ENCODE results near the gene GRAMD2A. TPM values are rescaled to one million over a fixed set of nuclear protein-coding genes. Genes with fewer than 3 reads are reported as not detected.

GRAMD2A gene
- total RNA-seq, 4 donors from 2014 or later, result 0.41 to 1.4 TPM; not detected in 2

DNA sequence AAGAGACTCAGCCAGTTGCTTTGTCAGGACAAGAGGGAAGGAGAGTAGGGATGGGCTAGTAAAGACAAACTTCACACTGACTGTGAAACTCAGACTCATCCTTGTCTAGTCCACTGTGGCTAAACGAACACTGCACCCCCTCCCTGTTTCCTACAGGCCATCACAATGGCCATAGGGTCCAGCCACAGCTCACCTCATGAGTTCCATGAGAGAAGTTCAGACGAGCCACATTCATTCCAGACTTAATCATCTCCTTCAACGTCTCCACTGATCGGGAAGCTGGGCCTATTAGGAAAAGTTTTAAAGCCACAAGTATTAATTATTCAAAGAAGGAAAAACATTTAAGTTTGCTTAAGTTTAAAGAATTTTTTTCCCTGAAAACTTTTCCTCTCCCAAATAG lies 19.6 kb upstream of the GRAMD2A start:
- in situ Hi-C loops (cut with MboI; ENCODE audit: low pct_ligation_motif_present in 1 of 4, low pct_unique_long_range_greater_than_20kb in 1 of 4, low sequenced_read_pairs in 3 of 4), result no loop called here
- WGBS, 2 donors (ENCODE audit: low coverage in 1 of 2), result 85 to 100% methylated on average over 2 to 4 of the region's 4 CpGs

DNA sequence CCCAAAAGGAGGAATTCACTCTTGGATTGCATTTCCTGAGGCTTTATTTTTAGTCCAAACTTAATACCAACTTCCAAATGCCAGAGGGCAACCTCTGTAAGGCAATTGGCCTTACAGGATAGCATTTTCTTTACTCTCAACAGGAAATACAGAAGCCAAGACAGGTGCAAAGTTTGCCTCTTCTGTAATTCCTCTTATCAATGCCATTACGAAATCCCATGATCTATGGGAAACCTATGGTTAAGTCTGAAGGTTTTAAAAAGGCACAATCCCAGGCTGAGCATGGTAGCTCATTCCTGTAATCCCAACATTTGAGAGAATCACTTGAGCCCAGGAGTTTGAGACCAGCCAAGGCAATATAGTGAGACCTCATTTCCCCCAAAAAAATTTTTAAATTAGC lies 18.5 kb upstream of the GRAMD2A start:
- Histone ChIP-seq H3K27ac (no peak overlapping the region), H3K4me3 (no peak overlapping the region), H3K9me3 (no peaks in the 10 kb centered on the region), H3K36me3 (peaks cover 0 to 82% (median 32%) of the 10 kb centered on the region in 4 donors), H3K27me3 (no peaks in the 10 kb centered on the region), H3K4me1 (peaks cover 0 to 11% (median 0%) of the 10 kb centered on the region in 4 donors)
- TF ChIP-seq POLR2AphosphoS5 (IDR thresholded peaks at IDR 0.05) (no peak), POLR2A (IDR thresholded peaks at IDR 0.05) (no peak), EP300 (IDR thresholded peaks at IDR 0.05; ENCODE audit: low read depth) (no peak), CTCF (IDR thresholded peaks at IDR 0.05) (no peak)
- intact Hi-C loops (cut with DNase I; ENCODE audit: low total_unique reads) (no loop called here), in situ Hi-C loops (cut with MboI; ENCODE audit: low pct_ligation_motif_present in 1 of 4, low pct_unique_long_range_greater_than_20kb in 1 of 4, low sequenced_read_pairs in 3 of 4) (no loop called here)
- 77 to 100% methylated on average over 1 of the region's 1 CpG for WGBS, 2 donors (ENCODE audit: low coverage in 1 of 2)
- DNase-seq, result no peak

More for the DNA sequence above, 19.6 kb upstream of the GRAMD2A start:
- no peaks in the 10 kb centered on the region for H3K9me3 ChIP-seq
- H3K4me1 ChIP-seq, result peaks cover 0 to 15% (median under 1%) of the 10 kb centered on the region in 4 donors
- H3K27ac ChIP-seq, result no peak overlapping the region
- no peak for TF ChIP-seq EP300 (IDR thresholded peaks at IDR 0.05; ENCODE audit: low read depth)
- no peak for TF ChIP-seq POLR2AphosphoS5 (IDR thresholded peaks at IDR 0.05)
- TF ChIP-seq CTCF (IDR thresholded peaks at IDR 0.05), result no peak
- TF ChIP-seq POLR2A (IDR thresholded peaks at IDR 0.05), result no peak
- no peak overlapping the region for H3K4me3 ChIP-seq
- DNase-seq, result no peak
- H3K36me3 ChIP-seq, result peaks cover 0 to 73% (median 26%) of the 10 kb centered on the region in 4 donors
- no peaks in the 10 kb centered on the region for H3K27me3 ChIP-seq
- intact Hi-C loops (cut with DNase I; ENCODE audit: low total_unique reads), result no loop called here

DNA sequence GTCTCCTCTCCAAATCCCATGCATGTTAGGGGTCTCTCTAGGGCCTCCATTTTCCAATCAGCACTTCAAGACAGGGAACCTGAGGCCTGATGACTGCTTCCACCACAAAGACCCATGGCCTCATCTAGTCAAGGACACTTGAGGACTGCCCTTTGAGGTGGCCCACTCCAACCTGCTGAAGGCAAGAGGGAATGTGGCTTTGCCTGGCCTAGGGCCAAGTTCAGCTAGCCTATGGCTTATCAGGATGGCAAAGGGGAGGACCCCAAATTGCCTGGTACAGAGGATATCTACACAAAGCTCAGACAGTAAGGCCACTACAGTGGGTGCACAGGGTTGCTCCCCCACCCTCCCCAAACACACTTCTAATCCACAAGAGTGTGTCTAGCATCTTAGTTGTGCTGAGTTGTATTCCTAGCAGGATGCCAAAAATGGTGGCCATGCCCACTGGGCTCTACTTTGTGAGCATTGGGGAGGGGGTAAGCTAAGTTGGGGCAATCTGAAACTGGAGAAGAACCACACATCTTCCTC lies 10.0 kb upstream of the GRAMD2A start:
- peaks cover 0 to 87% (median 45%) of the 10 kb centered on the region in 4 donors for H3K36me3 ChIP-seq
- H3K27ac ChIP-seq, result no peak overlapping the region
- TF ChIP-seq EP300 (IDR thresholded peaks at IDR 0.05; ENCODE audit: low read depth), result no peak
- no peak for TF ChIP-seq POLR2A (IDR thresholded peaks at IDR 0.05)
- TF ChIP-seq POLR2AphosphoS5 (IDR thresholded peaks at IDR 0.05), result no peak
- TF ChIP-seq CTCF (IDR thresholded peaks at IDR 0.05), result no peak
- H3K9me3 ChIP-seq, result no peaks in the 10 kb centered on the region
- peaks cover 0 to 7% (median 0%) of the 10 kb centered on the region in 4 donors for H3K4me1 ChIP-seq
- no peak for DNase-seq
- intact Hi-C loops (cut with DNase I; ENCODE audit: low total_unique reads), result no loop called here
- no peak overlapping the region for H3K4me3 ChIP-seq
- in situ Hi-C loops (cut with MboI; ENCODE audit: low pct_ligation_motif_present in 1 of 4, low pct_unique_long_range_greater_than_20kb in 1 of 4, low sequenced_read_pairs in 3 of 4), result loop anchor here in 1 of 4 donors (10.0 kb wide), 1 partner anchor 67 kb away; the partner anchor contains the start of gene PARP6
- H3K27me3 ChIP-seq, result no peaks in the 10 kb centered on the region

DNA sequence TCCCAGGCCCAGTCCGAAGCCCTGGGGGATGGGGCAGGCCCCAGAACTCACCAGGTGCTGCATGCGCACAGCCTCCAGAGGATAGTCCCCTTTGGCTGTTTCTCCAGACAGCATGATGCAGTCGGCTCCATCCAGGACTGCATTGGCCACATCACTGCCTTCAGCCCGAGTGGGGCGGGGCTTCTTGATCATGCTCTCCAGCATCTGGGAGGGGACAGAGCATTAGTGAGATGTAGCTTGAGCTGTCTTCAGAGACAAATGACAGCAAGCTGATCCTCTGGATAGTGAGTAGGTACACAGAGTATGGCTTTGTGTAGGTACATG lies 9.1 kb upstream of the GRAMD2A start:
- TF ChIP-seq POLR2A (IDR thresholded peaks at IDR 0.05) (no peak), POLR2AphosphoS5 (IDR thresholded peaks at IDR 0.05) (no peak), EP300 (IDR thresholded peaks at IDR 0.05; ENCODE audit: low read depth) (no peak), CTCF (IDR thresholded peaks at IDR 0.05) (no peak)
- no peak overlapping the region for H3K4me3 ChIP-seq
- intact Hi-C loops (cut with DNase I; ENCODE audit: low total_unique reads), result no loop called here
- H3K27me3 ChIP-seq, result no peaks in the 10 kb centered on the region
- peaks cover 0 to 7% (median 0%) of the 10 kb centered on the region in 4 donors for H3K4me1 ChIP-seq
- H3K27ac ChIP-seq, result no peak overlapping the region
- WGBS, 2 donors (ENCODE audit: low coverage in 1 of 2), result 85 to 92% methylated on average over 4 to 5 of the region's 5 CpGs
- no peaks in the 10 kb centered on the region for H3K9me3 ChIP-seq
- no peak for DNase-seq
- H3K36me3 ChIP-seq, result peaks cover 0 to 86% (median 44%) of the 10 kb centered on the region in 4 donors
- in situ Hi-C loops (cut with MboI; ENCODE audit: low pct_ligation_motif_present in 1 of 4, low pct_unique_long_range_greater_than_20kb in 1 of 4, low sequenced_read_pairs in 3 of 4), result loop anchor here in 1 of 4 donors (10.0 kb wide), 1 partner anchor 68 kb away; the partner anchor contains the start of gene PARP6

All from transverse colon (tissue), 4 donors.